Spleen (tissue), 7 donors: ENCODE data around the gene CCSER2.

Experiments used
- POLR2A ChIP-seq, 3 donors: fragments of 450-650 bp; IDR thresholded peaks; one replicate each; pipeline ENCODE4 v1.5.1; 2017; ENCODE audit warnings: antibody characterized with exemption in 3 of 3, mild to moderate bottlenecking in 1 of 3
- TF ChIP-seq, protein P1 (sequence below), 11 experiments: fragments of 200-600 bp in 7 of 11; fragments of 450-650 bp in 4 of 11; sonication (generic) in 4 of 11; IDR thresholded peaks in 8 of 11; conservative IDR thresholded peaks in 3 of 11; 1 replicate in 7 of 11; 2 replicates in 4 of 11; pipeline versions ENCODE4 v1.4.0 to v1.8.0; 2016 to 2021; ENCODE audit warnings: antibody characterized with exemption in 11 of 11, inconsistent platforms in 4 of 11, mild to moderate bottlenecking in 1 of 11
- donor health status: DM: no; HTN: no; CAD: no; lungs with moderate emphysema.
- donor health status: DM: no; HTN: no; CAD: no.
- donor health status: DM: no; HTN: no; CAD: no.

DNA sequence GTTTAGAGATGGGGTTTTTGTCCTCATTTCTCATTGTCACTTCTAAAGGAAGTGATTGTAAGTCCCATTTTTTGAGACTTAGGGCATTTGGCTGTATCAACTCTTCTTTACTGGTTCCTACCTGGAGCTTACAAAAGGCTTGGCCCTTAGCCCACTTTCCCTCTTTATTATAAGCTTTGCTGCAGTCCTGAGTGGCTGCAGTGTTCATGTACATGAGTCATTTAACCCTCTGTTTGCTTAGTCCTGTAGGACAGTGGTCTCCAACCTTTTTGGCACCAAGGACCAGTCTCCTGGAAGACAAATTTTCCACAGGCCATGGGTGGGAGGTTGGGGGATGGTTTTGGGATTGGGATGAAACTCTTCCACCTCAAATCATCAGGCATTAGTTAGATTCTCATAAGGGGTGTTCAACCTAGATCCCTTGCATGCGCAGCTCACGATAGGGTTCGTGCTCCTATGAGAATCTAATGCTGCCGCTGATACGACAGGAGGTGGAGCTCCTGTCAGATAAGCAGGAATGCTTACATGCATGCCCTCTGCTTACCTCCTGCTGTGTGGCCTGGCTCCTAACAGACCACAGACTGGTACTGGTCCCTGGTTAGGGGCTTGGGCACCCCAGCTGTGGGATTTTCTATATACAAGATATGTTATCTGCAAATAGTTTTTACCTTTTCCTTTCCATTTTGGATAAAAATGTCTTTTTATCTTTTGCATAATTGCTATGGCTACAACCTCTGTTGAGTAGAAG, 99.7 kb downstream of the CCSER2 start:
- TF ChIP-seq, protein P1, sequence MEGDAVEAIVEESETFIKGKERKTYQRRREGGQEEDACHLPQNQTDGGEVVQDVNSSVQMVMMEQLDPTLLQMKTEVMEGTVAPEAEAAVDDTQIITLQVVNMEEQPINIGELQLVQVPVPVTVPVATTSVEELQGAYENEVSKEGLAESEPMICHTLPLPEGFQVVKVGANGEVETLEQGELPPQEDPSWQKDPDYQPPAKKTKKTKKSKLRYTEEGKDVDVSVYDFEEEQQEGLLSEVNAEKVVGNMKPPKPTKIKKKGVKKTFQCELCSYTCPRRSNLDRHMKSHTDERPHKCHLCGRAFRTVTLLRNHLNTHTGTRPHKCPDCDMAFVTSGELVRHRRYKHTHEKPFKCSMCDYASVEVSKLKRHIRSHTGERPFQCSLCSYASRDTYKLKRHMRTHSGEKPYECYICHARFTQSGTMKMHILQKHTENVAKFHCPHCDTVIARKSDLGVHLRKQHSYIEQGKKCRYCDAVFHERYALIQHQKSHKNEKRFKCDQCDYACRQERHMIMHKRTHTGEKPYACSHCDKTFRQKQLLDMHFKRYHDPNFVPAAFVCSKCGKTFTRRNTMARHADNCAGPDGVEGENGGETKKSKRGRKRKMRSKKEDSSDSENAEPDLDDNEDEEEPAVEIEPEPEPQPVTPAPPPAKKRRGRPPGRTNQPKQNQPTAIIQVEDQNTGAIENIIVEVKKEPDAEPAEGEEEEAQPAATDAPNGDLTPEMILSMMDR (IDR thresholded peaks at IDR 0.05 in 8 of 11, conservative IDR thresholded peaks at IDR 0.05 in 3 of 11): no peak
- TF ChIP-seq POLR2A (IDR thresholded peaks at IDR 0.05): no peak
